ENCODE data around the gene SMYD2. TPM values are rescaled to one million over a fixed set of nuclear protein-coding genes. Genes with fewer than 3 reads are reported as not detected.

The SMYD2 gene
- total and polyA plus RNA-seq, 2 experiments from 2014 or later = 3.6 to 5.9 TPM

GRCh38 chr1:214335567-214335966 lies 54.6 kb downstream of the SMYD2 start:
- no peak overlapping the region for H3K27ac Mint-ChIP-seq
- no peak overlapping the region for H3K27ac ChIP-seq (ENCODE audit: low read depth)
- no peaks in the 10 kb centered on the region for H3K79me2 ChIP-seq (replicated peaks; ENCODE audit: insufficient read depth)
- H3K4me1 Mint-ChIP-seq = peaks cover 27% of the 10 kb centered on the region
- no peaks in the 10 kb centered on the region; the same call in 1 of the 2 replicates for H3F3A ChIP-seq (replicated peaks; ENCODE audit: low read depth)
- H3K4me3 ChIP-seq = no peak overlapping the region
- H2AFZ ChIP-seq = no peak overlapping the region
- peaks cover 13% of the 10 kb centered on the region for H3K4me1 ChIP-seq (ENCODE audit: insufficient read depth)
- H3K4me2 ChIP-seq = no peak overlapping the region
- TF ChIP-seq CREB1 (CRISPR knock-in tag; IDR thresholded peaks at IDR 0.05; ENCODE audit: low read depth) = no peak
- no peak for TF ChIP-seq CTCF (conservative IDR thresholded peaks at IDR 0.05; ENCODE audit: low read depth in 2 of 2)
- TF ChIP-seq ZNF114 (CRISPR knock-in tag; IDR thresholded peaks at IDR 0.05) = no peak
- no peak for TF ChIP-seq POLR2AphosphoS5 (IDR thresholded peaks at IDR 0.05; ENCODE audit: low read depth)
- no peak for TF ChIP-seq EZH2 (IDR thresholded peaks at IDR 0.05; ENCODE audit: low read depth, unreplicated experiment)
- TF ChIP-seq ZNF331 (CRISPR knock-in tag; IDR thresholded peaks at IDR 0.05; ENCODE audit: low read depth) = no peak
- TF ChIP-seq JUNB (IDR thresholded peaks at IDR 0.05; ENCODE audit: unreplicated experiment) = no peak
- TF ChIP-seq EZH2phosphoT487 (IDR thresholded peaks at IDR 0.05; ENCODE audit: unreplicated experiment) = no peak
- no peak for TF ChIP-seq NANOG (IDR thresholded peaks at IDR 0.05; ENCODE audit: borderline replicate concordance)
- TF ChIP-seq REST (IDR thresholded peaks at IDR 0.05; ENCODE audit: unreplicated experiment) = no peak
- no peak for TF ChIP-seq ZNF462 (CRISPR knock-in tag; IDR thresholded peaks at IDR 0.05)
- TF ChIP-seq ETS1 (IDR thresholded peaks at IDR 0.05) = no peak
- no peak for TF ChIP-seq STAT1 (IDR thresholded peaks at IDR 0.05; ENCODE audit: unreplicated experiment)
- H3K4me3 Mint-ChIP-seq = no peak overlapping the region
- no peaks in the 10 kb centered on the region for H4K20me1 ChIP-seq (replicated peaks; ENCODE audit: insufficient read depth)
- no peaks in the 10 kb centered on the region for H3K9me3 Mint-ChIP-seq
- no peaks in the 10 kb centered on the region for H3K9me2 ChIP-seq (ENCODE audit: insufficient read depth)
- H3K27me3 ChIP-seq (ENCODE audit: insufficient read depth) = no peaks in the 10 kb centered on the region
- ATAC-seq = no peak
- H3K36me3 Mint-ChIP-seq (ENCODE audit: low read depth) = no peaks in the 10 kb centered on the region
- DNase-seq (ENCODE audit: low spot score) = no peak
- H3K36me3 ChIP-seq (ENCODE audit: insufficient read depth) = no peaks in the 10 kb centered on the region
- H3K27me3 Mint-ChIP-seq (ENCODE audit: insufficient read depth, low read depth, poor library complexity) = peaks cover 10% of the 10 kb centered on the region

All from GM23338 (cell line).